GM23338 (cell line): ENCODE measurements around the gene FEV. TPM values are rescaled to one million over a fixed set of nuclear protein-coding genes. Genes with fewer than 3 reads are reported as not detected.
"Not testable (repeated sequence)": the region's sequence is repeated elsewhere in the genome, so short reads cannot be mapped to it uniquely, and the experiment has no call there.

Source experiments
- ATAC-seq: fragments of 200-7000 bp; cut with Tn5 transposase; 3 replicates; pipeline ENCODE4 v1.9.1; 2020
- DNase-seq: peaks from one replicate; pipeline ENCODE4 v3.0.0-alpha.2; 2015; ENCODE audit warnings: low spot score
- H2AFZ ChIP-seq: fragments of 200-600 bp; sonication (generic); 2 replicates; pipeline ENCODE4 v1.8.0; 2016; ENCODE audit warnings: antibody characterized with exemption, mild to moderate bottlenecking, moderate library complexity
- H3F3A ChIP-seq: fragments of 200-600 bp; sonication (generic); replicated peaks from 2 replicates; pipeline ENCODE4 v1.8.0; 2017; ENCODE audit warnings: antibody characterized with exemption, mixed run types, low read depth
- H3K27ac ChIP-seq: fragments of 200-600 bp; sonication (generic); 2 replicates; pipeline ENCODE4 v1.6.1; 2016; ENCODE audit warnings: low read depth
- H3K27me3 ChIP-seq: fragments of 200-600 bp; sonication (generic); 2 replicates; pipeline ENCODE4 v1.8.0; 2016; ENCODE audit warnings: mild to moderate bottlenecking, mixed run types, moderate library complexity; ENCODE audit not compliant: insufficient read depth
- H3K36me3 ChIP-seq: fragments of 200-600 bp; sonication (generic); 2 replicates; pipeline ENCODE4 v1.8.0; 2016; ENCODE audit warnings: mild to moderate bottlenecking; ENCODE audit not compliant: insufficient read depth
- H3K4me1 ChIP-seq: fragments of 200-600 bp; sonication (generic); 2 replicates; pipeline ENCODE4 v1.8.0; 2016; ENCODE audit warnings: mild to moderate bottlenecking, moderate library complexity; ENCODE audit not compliant: insufficient read depth
- H3K4me2 ChIP-seq: fragments of 200-600 bp; sonication (generic); 2 replicates; pipeline ENCODE4 v1.7.1; 2017; ENCODE audit warnings: mixed run types
- H3K4me3 ChIP-seq: fragments of 200-600 bp; sonication (generic); 2 replicates; pipeline ENCODE4 v1.6.1; 2016; ENCODE audit warnings: mixed run types
- H3K79me2 ChIP-seq: fragments of 200-600 bp; sonication (generic); replicated peaks from 2 replicates; pipeline ENCODE4 v1.8.0; 2017; ENCODE audit warnings: mild to moderate bottlenecking; ENCODE audit not compliant: insufficient read depth
- H3K9me2 ChIP-seq: fragments of 200-600 bp; sonication (generic); 2 replicates; pipeline ENCODE4 v1.8.0; 2017; ENCODE audit not compliant: insufficient read depth
- H4K20me1 ChIP-seq: fragments of 200-600 bp; sonication (generic); replicated peaks from 2 replicates; pipeline ENCODE4 v1.8.0; 2017; ENCODE audit warnings: mild to moderate bottlenecking; ENCODE audit not compliant: insufficient read depth
- H3K27ac Mint-ChIP-seq: 2 replicates; pipeline ENCODE4 v1.8.0; 2020; ENCODE audit warnings: inconsistent platforms, mild to moderate bottlenecking, moderate library complexity, mixed read lengths
- H3K27me3 Mint-ChIP-seq: 3 replicates; pipeline ENCODE4 v1.8.0; 2022; ENCODE audit warnings: low read depth, mild to moderate bottlenecking, moderate library complexity, mixed read lengths, inconsistent platforms; ENCODE audit not compliant: insufficient read depth, poor library complexity
- H3K36me3 Mint-ChIP-seq: 3 replicates; pipeline ENCODE4 v1.8.0; 2021; ENCODE audit warnings: low read depth, mild to moderate bottlenecking, inconsistent platforms, moderate library complexity, mixed read lengths
- H3K4me1 Mint-ChIP-seq: 3 replicates; pipeline ENCODE4 v1.8.0; 2020; ENCODE audit warnings: mild to moderate bottlenecking, inconsistent platforms, mixed read lengths
- H3K4me3 Mint-ChIP-seq: 3 replicates; pipeline ENCODE4 v1.8.0; 2021; ENCODE audit warnings: moderate library complexity, mild to moderate bottlenecking, inconsistent platforms, mixed read lengths
- H3K9me3 Mint-ChIP-seq: 3 replicates; pipeline ENCODE4 v1.8.0; 2020; ENCODE audit warnings: moderate library complexity, mild to moderate bottlenecking, inconsistent platforms, mixed read lengths
- microRNA counts: library from miRNA; unstranded; fragments of <30 nt; microRNA quantifications from one replicate; lab custom pipeline; 2017
- microRNA-seq: library from miRNA; unstranded; fragments of <30 nt; microRNA quantifications from one replicate; pipeline ENCODE4, GENCODE V29; 2017
- polyA plus RNA-seq: library from polyadenylated mRNA; unstranded; fragments of >200 nt; fragmentation: Nextera tagmentation; extraction: Ambion mirVana; gene quantifications from 2 replicates; pipeline ENCODE4 v1.2.1, GENCODE V29; 2016
- small RNA-seq: library from RNA; depleted of rRNA; stranded (forward); fragments of <200 nt; gene quantifications from one replicate; pipeline ENCODE3, GENCODE V24; 2014; ENCODE audit warnings: low replicate concordance
- total RNA-seq: library from RNA; depleted of rRNA; stranded (reverse); fragments of >200 nt; shearing (Covaris generic); gene quantifications from 2 replicates; pipeline ENCODE4 v1.2.3, GENCODE V29; 2014; rRNA removed

Gene FEV
- total and polyA plus RNA-seq, 2 experiments from 2014 or later, result not detected

DNA sequence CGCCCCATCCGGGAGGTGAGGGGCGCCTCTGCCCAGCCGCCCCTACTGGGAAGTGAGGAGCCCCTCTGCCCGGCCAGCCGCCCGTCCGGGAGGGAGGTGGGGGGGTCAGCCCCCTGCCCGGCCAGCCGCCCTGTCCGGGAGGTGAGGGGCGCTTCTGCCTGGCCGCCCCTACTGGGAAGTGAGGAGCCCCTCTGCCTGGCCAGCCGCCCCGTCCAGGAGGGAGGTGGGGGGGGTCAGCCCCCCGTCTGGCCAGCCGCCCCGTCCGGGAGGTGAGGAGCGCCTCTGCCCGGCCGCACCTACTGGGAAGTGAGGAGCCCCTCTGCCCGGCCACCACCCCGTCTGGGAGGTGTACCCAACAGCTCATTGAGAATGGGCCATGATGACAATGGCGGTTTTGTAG lies 53.2 kb downstream of the FEV start:
- H2AFZ ChIP-seq, H3K4me3 ChIP-seq, H3K36me3 ChIP-seq, H4K20me1 ChIP-seq, H3K4me3 Mint-ChIP-seq, DNase-seq, H3F3A ChIP-seq, H3K4me1 ChIP-seq, H3K27me3 ChIP-seq, ATAC-seq, H3K79me2 ChIP-seq, H3K27ac Mint-ChIP-seq, H3K9me2 ChIP-seq, H3K4me1 Mint-ChIP-seq, H3K27ac ChIP-seq, H3K4me2 ChIP-seq: not testable (repeated sequence)
- Mint-ChIP-seq H3K36me3 (peaks cover 19% of the 10 kb centered on the region), H3K27me3 (peaks cover 10% of the 10 kb centered on the region), H3K9me3 (peaks cover 36% of the 10 kb centered on the region)

MicroRNAs encoded within 50 kb of the gene (microRNA counts, 767-probe panel; counts per million panel counts)
- not detected for microRNA hsa-miR-375 (lab: Ali Mortazavi, UCI)

Small RNA genes lying within 50 kb of the gene (microRNA-seq; reads per million reads assigned to microRNA genes)
- 13.5 reads per million, percentile 39 among the genes with 10 or more reads in this experiment for gene MIR375

Small RNA genes lying within 50 kb of the gene (small RNA-seq; reads per million reads assigned to genes)
- 2.2 reads per million, percentile 82 among the genes with 10 or more reads in this experiment for gene MIR375

Other genes with a start within 250 kb of the FEV start
- gene CYP27A1, start 203.0 kb downstream of the FEV start, total RNA-seq, result 4.2 and 6.9 TPM in 2 replicates
- gene CYP27A1, start 203.0 kb downstream of the FEV start, polyA plus RNA-seq, result 2.0 and 2.2 TPM in 2 replicates
- not detected in 2 replicates for gene PRKAG3, start 153.4 kb downstream of the FEV start, total RNA-seq
- gene PRKAG3, start 153.4 kb downstream of the FEV start, polyA plus RNA-seq, result not detected in 2 replicates
- gene WNT6, start 125.4 kb downstream of the FEV start, total RNA-seq, result not detected in 2 replicates
- gene WNT6, start 125.4 kb downstream of the FEV start, polyA plus RNA-seq, result not detected in 2 replicates
- not detected in 2 replicates for gene WNT10A, start 104.3 kb downstream of the FEV start, total RNA-seq
- not detected in 2 replicates for gene WNT10A, start 104.3 kb downstream of the FEV start, polyA plus RNA-seq
- gene CDK5R2, start 25.5 kb downstream of the FEV start, total RNA-seq, result 0.43 and 0.56 TPM in 2 replicates
- 0.19 TPM in 1 of 2 replicates, not detected in the other for gene CDK5R2, start 25.5 kb downstream of the FEV start, polyA plus RNA-seq
- not detected in 2 replicates for gene CRYBA2, start 8.2 kb upstream of the FEV start, total RNA-seq
- not detected in 2 replicates for gene CRYBA2, start 8.2 kb upstream of the FEV start, polyA plus RNA-seq
- 0.23 and 0.38 TPM in 2 replicates for gene CFAP65, start 56.3 kb upstream of the FEV start, total RNA-seq
- gene CFAP65, start 56.3 kb upstream of the FEV start, polyA plus RNA-seq, result 0.37 and 0.74 TPM in 2 replicates
- gene IHH, start 75.7 kb upstream of the FEV start, total RNA-seq, result not detected in 2 replicates
- gene IHH, start 75.7 kb upstream of the FEV start, polyA plus RNA-seq, result not detected in 2 replicates
- 25.2 and 30.6 TPM in 2 replicates for gene NHEJ1, start 175.6 kb upstream of the FEV start, total RNA-seq
- gene NHEJ1, start 175.6 kb upstream of the FEV start, polyA plus RNA-seq, result 16.5 and 19.6 TPM in 2 replicates
- gene SLC23A3, start 184.8 kb upstream of the FEV start, total RNA-seq, result 0.73 TPM in 1 of 2 replicates, not detected in the other
- 0.10 and 0.26 TPM in 2 replicates for gene SLC23A3, start 184.8 kb upstream of the FEV start, polyA plus RNA-seq
- 18.2 and 22.8 TPM in 2 replicates for gene CNPPD1, start 191.7 kb upstream of the FEV start, total RNA-seq
- gene CNPPD1, start 191.7 kb upstream of the FEV start, polyA plus RNA-seq, result 17.4 and 18.0 TPM in 2 replicates
- 35.1 and 41.8 TPM in 2 replicates for gene RETREG2, start 193.1 kb upstream of the FEV start, total RNA-seq
- 12.7 and 13.2 TPM in 2 replicates for gene RETREG2, start 193.1 kb upstream of the FEV start, polyA plus RNA-seq
- 21.5 and 30.0 TPM in 2 replicates for gene ZFAND2B, start 221.6 kb upstream of the FEV start, total RNA-seq
- 13.1 and 16.3 TPM in 2 replicates for gene ZFAND2B, start 221.6 kb upstream of the FEV start, polyA plus RNA-seq
- gene ABCB6, start 233.8 kb upstream of the FEV start, total RNA-seq, result 35.1 and 43.6 TPM in 2 replicates
- 26.2 and 29.8 TPM in 2 replicates for gene ABCB6, start 233.8 kb upstream of the FEV start, polyA plus RNA-seq
- gene ATG9A, start 244.5 kb upstream of the FEV start, total RNA-seq, result 54.2 and 62.7 TPM in 2 replicates
- gene ATG9A, start 244.5 kb upstream of the FEV start, polyA plus RNA-seq, result 18.0 and 20.7 TPM in 2 replicates
- 51.2 and 61.9 TPM in 2 replicates for gene ANKZF1, start 244.6 kb upstream of the FEV start, total RNA-seq
- gene ANKZF1, start 244.6 kb upstream of the FEV start, polyA plus RNA-seq, result 29.9 TPM in 2 replicates